H1 (cell line): ENCODE results near the gene GSTM3. TPM values are rescaled to one million over a fixed set of nuclear protein-coding genes. Genes with fewer than 3 reads are reported as not detected.

Experiments used
- BACH1 ChIP-seq: IDR thresholded peaks from 2 replicates; pipeline ENCODE4 v1.6.1; 2012; ENCODE audit warnings: low read length, improper control_type of control experiment
- EP300 ChIP-seq, 2 experiments: IDR thresholded peaks; 1 replicate in 1 of 2; 2 replicates in 1 of 2; pipeline ENCODE4 v1.6.1; 2011 to 2012; ENCODE audit warnings: low read depth in 2 of 2, low read length in 2 of 2, mild to moderate bottlenecking in 2 of 2, borderline replicate concordance in 1 of 2, inconsistent platforms in 1 of 2, moderate library complexity in 1 of 2
- EZH2 ChIP-seq: fragments of 200-600 bp; sonication (generic); IDR thresholded peaks from 2 replicates; pipeline ENCODE4 v1.7.1; 2012; ENCODE audit warnings: low read depth, mild to moderate bottlenecking, moderate library complexity, low read length, inconsistent platforms; ENCODE audit not compliant: severe bottlenecking
- JUND ChIP-seq: IDR thresholded peaks from 2 replicates; pipeline ENCODE4 v1.6.1; 2011; ENCODE audit warnings: mild to moderate bottlenecking, improper control_type of control experiment, low read length
- RFX5 ChIP-seq: IDR thresholded peaks from 2 replicates; pipeline ENCODE4 v1.6.1; 2011; ENCODE audit warnings: low read depth, low read length, improper control_type of control experiment, borderline replicate concordance
- TCF12 ChIP-seq: IDR thresholded peaks from 2 replicates; pipeline ENCODE4 v1.6.1; 2011; ENCODE audit warnings: low read depth, mild to moderate bottlenecking, low read length
- YY1 ChIP-seq: IDR thresholded peaks from 2 replicates; pipeline ENCODE4 v1.6.1; 2011; ENCODE audit warnings: low read depth, mild to moderate bottlenecking, low read length
- polyA plus RNA-seq, 7 experiments: library from polyadenylated mRNA; depleted of rRNA in 3 of 7; stranded (reverse) in 5 of 7; unstranded in 2 of 7; fragments of >200 nt in 5 of 7; fragments of 200-250 nt in 2 of 7; gene quantifications; 1 replicate in 5 of 7; 2 replicates in 1 of 7; 4 replicates in 1 of 7; pipeline versions ENCODE4 v1.2.1 to v1.2.3, GENCODE V29; 2011 to 2013; ENCODE audit warnings: missing spikeins in 2 of 7, mixed read lengths in 2 of 7
- total RNA-seq: library from RNA; stranded (reverse); fragmentation: NEBNext Ultra II Directional; extraction: Animal tissue kit (Norgen Biotek cat#: 25700); gene quantifications from 2 replicates; pipeline ENCODE4 v1.2.1, GENCODE V29; 2021
- TF ChIP-seq, protein P1 (sequence below): fragments of 300-600 bp; sonication (generic); IDR thresholded peaks from 2 replicates; pipeline ENCODE4 v1.7.1; 2012; ENCODE audit warnings: low read length, moderate library complexity, mild to moderate bottlenecking, inconsistent platforms; ENCODE audit not compliant: insufficient replicate concordance
- TF ChIP-seq, protein P2 (sequence below): IDR thresholded peaks from 2 replicates; pipeline ENCODE4 v1.6.1; 2012; ENCODE audit warnings: low read length, inconsistent platforms

The GSTM3 gene
- total and polyA plus RNA-seq, 2 of the 8 experiments (the other 6 are each of a cell fraction or from before 2014, with no cell fraction given), result 2.2 to 5.1 TPM

DNA sequence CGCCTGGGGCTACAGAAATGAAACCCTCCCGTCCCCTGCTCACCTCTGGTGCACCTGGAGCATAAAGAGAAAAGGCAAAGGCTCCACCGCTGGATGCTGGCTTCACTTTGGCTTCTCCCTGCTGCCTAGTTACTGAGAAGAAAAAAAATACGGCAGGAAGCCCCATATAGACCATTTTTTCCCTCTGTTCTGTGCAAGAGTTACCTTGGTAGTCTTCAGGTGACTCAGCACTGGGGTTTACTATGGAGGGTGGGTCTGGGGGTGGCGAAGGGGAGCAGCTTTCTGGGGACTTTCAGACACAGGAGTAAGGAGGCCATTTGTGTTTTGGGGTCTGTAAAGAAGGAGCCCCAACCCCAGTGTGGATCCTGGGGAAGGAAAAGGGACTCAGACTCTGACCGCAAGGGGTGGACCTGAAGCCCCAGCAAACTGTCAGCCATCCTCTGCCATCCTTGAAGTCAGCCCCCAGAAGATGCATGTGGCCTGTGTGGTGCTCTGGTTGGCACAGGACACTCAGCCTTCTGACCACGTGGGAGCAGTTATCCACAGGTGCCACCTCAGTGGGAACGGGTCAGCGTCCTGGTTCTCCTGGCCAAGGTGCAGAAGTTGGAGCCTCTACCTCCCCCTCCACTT is 48.8 kb upstream of the GSTM3 start (continued):
- TF ChIP-seq, protein P1, sequence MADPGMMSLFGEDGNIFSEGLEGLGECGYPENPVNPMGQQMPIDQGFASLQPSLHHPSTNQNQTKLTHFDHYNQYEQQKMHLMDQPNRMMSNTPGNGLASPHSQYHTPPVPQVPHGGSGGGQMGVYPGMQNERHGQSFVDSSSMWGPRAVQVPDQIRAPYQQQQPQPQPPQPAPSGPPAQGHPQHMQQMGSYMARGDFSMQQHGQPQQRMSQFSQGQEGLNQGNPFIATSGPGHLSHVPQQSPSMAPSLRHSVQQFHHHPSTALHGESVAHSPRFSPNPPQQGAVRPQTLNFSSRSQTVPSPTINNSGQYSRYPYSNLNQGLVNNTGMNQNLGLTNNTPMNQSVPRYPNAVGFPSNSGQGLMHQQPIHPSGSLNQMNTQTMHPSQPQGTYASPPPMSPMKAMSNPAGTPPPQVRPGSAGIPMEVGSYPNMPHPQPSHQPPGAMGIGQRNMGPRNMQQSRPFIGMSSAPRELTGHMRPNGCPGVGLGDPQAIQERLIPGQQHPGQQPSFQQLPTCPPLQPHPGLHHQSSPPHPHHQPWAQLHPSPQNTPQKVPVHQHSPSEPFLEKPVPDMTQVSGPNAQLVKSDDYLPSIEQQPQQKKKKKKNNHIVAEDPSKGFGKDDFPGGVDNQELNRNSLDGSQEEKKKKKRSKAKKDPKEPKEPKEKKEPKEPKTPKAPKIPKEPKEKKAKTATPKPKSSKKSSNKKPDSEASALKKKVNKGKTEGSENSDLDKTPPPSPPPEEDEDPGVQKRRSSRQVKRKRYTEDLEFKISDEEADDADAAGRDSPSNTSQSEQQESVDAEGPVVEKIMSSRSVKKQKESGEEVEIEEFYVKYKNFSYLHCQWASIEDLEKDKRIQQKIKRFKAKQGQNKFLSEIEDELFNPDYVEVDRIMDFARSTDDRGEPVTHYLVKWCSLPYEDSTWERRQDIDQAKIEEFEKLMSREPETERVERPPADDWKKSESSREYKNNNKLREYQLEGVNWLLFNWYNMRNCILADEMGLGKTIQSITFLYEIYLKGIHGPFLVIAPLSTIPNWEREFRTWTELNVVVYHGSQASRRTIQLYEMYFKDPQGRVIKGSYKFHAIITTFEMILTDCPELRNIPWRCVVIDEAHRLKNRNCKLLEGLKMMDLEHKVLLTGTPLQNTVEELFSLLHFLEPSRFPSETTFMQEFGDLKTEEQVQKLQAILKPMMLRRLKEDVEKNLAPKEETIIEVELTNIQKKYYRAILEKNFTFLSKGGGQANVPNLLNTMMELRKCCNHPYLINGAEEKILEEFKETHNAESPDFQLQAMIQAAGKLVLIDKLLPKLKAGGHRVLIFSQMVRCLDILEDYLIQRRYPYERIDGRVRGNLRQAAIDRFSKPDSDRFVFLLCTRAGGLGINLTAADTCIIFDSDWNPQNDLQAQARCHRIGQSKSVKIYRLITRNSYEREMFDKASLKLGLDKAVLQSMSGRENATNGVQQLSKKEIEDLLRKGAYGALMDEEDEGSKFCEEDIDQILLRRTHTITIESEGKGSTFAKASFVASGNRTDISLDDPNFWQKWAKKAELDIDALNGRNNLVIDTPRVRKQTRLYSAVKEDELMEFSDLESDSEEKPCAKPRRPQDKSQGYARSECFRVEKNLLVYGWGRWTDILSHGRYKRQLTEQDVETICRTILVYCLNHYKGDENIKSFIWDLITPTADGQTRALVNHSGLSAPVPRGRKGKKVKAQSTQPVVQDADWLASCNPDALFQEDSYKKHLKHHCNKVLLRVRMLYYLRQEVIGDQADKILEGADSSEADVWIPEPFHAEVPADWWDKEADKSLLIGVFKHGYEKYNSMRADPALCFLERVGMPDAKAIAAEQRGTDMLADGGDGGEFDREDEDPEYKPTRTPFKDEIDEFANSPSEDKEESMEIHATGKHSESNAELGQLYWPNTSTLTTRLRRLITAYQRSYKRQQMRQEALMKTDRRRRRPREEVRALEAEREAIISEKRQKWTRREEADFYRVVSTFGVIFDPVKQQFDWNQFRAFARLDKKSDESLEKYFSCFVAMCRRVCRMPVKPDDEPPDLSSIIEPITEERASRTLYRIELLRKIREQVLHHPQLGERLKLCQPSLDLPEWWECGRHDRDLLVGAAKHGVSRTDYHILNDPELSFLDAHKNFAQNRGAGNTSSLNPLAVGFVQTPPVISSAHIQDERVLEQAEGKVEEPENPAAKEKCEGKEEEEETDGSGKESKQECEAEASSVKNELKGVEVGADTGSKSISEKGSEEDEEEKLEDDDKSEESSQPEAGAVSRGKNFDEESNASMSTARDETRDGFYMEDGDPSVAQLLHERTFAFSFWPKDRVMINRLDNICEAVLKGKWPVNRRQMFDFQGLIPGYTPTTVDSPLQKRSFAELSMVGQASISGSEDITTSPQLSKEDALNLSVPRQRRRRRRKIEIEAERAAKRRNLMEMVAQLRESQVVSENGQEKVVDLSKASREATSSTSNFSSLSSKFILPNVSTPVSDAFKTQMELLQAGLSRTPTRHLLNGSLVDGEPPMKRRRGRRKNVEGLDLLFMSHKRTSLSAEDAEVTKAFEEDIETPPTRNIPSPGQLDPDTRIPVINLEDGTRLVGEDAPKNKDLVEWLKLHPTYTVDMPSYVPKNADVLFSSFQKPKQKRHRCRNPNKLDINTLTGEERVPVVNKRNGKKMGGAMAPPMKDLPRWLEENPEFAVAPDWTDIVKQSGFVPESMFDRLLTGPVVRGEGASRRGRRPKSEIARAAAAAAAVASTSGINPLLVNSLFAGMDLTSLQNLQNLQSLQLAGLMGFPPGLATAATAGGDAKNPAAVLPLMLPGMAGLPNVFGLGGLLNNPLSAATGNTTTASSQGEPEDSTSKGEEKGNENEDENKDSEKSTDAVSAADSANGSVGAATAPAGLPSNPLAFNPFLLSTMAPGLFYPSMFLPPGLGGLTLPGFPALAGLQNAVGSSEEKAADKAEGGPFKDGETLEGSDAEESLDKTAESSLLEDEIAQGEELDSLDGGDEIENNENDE, result no peak
- no peak for TF ChIP-seq EZH2
- TF ChIP-seq, protein P2, sequence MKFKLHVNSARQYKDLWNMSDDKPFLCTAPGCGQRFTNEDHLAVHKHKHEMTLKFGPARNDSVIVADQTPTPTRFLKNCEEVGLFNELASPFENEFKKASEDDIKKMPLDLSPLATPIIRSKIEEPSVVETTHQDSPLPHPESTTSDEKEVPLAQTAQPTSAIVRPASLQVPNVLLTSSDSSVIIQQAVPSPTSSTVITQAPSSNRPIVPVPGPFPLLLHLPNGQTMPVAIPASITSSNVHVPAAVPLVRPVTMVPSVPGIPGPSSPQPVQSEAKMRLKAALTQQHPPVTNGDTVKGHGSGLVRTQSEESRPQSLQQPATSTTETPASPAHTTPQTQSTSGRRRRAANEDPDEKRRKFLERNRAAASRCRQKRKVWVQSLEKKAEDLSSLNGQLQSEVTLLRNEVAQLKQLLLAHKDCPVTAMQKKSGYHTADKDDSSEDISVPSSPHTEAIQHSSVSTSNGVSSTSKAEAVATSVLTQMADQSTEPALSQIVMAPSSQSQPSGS, result no peak
- no peak for TF ChIP-seq BACH1
- no peak for TF ChIP-seq YY1
- no peak for TF ChIP-seq TCF12
- no peak for TF ChIP-seq EP300 (IDR thresholded peaks at IDR 0.05; ENCODE audit: borderline replicate concordance in 1 of 2, low read depth in 2 of 2, low read length in 2 of 2)
- TF ChIP-seq RFX5, result no peak
- no peak for TF ChIP-seq JUND
